ENCODE data around the gene R3HDM2. TPM values are rescaled to one million over a fixed set of nuclear protein-coding genes. Genes with fewer than 3 reads are reported as not detected.
"Not testable (repeated sequence)": the region's sequence is repeated elsewhere in the genome, so short reads cannot be mapped to it uniquely, and the experiment has no call there.

R3HDM2 gene
- total and polyA plus RNA-seq, 2 of the 13 experiments (the other 11 are each of a cell fraction or from before 2014, with no cell fraction given): 11.1 to 23.5 TPM

GRCh38 chr12:57404966-57405640 lies 25.7 kb downstream of the R3HDM2 start:
- POLR2A ChIA-PET: no interaction called here
- intact Hi-C loops (cut with micrococcal nuclease; ENCODE audit: unreplicated experiment) (no loop called here), in situ Hi-C loops (cut with HindIII; ENCODE audit: extremely low pct_ligation_motif_present, low pct_unique_long_range_greater_than_20kb) (no loop called here)
- H3K9me3 ChIP-seq (ENCODE audit: low read length): no peaks in the 10 kb centered on the region
- TF ChIP-seq KLF13 (CRISPR knock-in tag; IDR thresholded peaks at IDR 0.05): no peak
- no peak for TF ChIP-seq RBM39 (IDR thresholded peaks at IDR 0.05; ENCODE audit: low read depth, low read length, poor library complexity, severe bottlenecking)
- no peak for TF ChIP-seq CEBPZ (IDR thresholded peaks at IDR 0.05; ENCODE audit: low read length)
- no peak for TF ChIP-seq RAD21 (CRISPR knock-in tag; IDR thresholded peaks at IDR 0.05)
- TF ChIP-seq NR2C2 (CRISPR knock-in tag; IDR thresholded peaks at IDR 0.05; ENCODE audit: borderline replicate concordance): no peak
- no peaks in the 10 kb centered on the region for H4K20me1 ChIP-seq (ENCODE audit: insufficient read depth, low read length)
- DNase-seq (ENCODE audit: low spot score) (no peak), ATAC-seq (no peak), FAIRE-seq (no peak)
- H3K27ac ChIP-seq (ENCODE audit: extremely low read length, insufficient read depth, low read length): no peak overlapping the region
- no peaks in the 10 kb centered on the region for H3K36me3 ChIP-seq (replicated peaks in 1 of 2; ENCODE audit: control insufficient read depth in 1 of 2, insufficient read depth in 2 of 2, low read length in 2 of 2)
- BruUV-seq (replicated peaks): no TSS peak
- no peak overlapping the region for H2AFZ ChIP-seq (ENCODE audit: low read length)
- CTCF ChIA-PET (ENCODE audit: low intra/inter-chr PET ratio, low total read pairs): no interaction called here
- no peaks in the 10 kb centered on the region for H3K27me3 ChIP-seq (ENCODE audit: control insufficient read depth in 1 of 2, insufficient read depth in 2 of 2, low read length in 2 of 2)
- H3K79me2 ChIP-seq (ENCODE audit: insufficient read depth, low read length): no peaks in the 10 kb centered on the region
- H3K4me3 ChIP-seq (replicated peaks in 1 of 3; ENCODE audit: insufficient read depth in 1 of 3, low read depth in 2 of 3, low read length in 3 of 3): no peak overlapping the region
- H3K4me1 ChIP-seq (ENCODE audit: insufficient read depth, low read length): no peaks in the 10 kb centered on the region
- 97% methylated on average over 5 of the region's 5 CpGs for WGBS (ENCODE audit: low lambda C conversion rate)
- no peak overlapping the region for H3K9ac ChIP-seq (ENCODE audit: insufficient read depth, low read depth, low read length)
- H3K4me2 ChIP-seq (ENCODE audit: low read depth, low read length): no peak overlapping the region

- H3K27me3 ChIP-seq (ENCODE audit: control insufficient read depth in 1 of 2, insufficient read depth in 2 of 2, low read length in 2 of 2); H4K20me1 ChIP-seq (ENCODE audit: insufficient read depth, low read length); H3K4me3 ChIP-seq (replicated peaks in 1 of 3; ENCODE audit: insufficient read depth in 1 of 3, low read depth in 2 of 3, low read length in 3 of 3); H3K79me2 ChIP-seq (ENCODE audit: insufficient read depth, low read length); H3K4me2 ChIP-seq (ENCODE audit: low read depth, low read length); H3K27ac ChIP-seq (ENCODE audit: extremely low read length, insufficient read depth, low read length); CTCF ChIA-PET (ENCODE audit: low intra/inter-chr PET ratio, low total read pairs); ATAC-seq; H3K36me3 ChIP-seq (replicated peaks in 1 of 2; ENCODE audit: control insufficient read depth in 1 of 2, insufficient read depth in 2 of 2, low read length in 2 of 2); H2AFZ ChIP-seq (ENCODE audit: low read length); H3K9ac ChIP-seq (ENCODE audit: insufficient read depth, low read depth, low read length); BruUV-seq (replicated peaks); H3K4me1 ChIP-seq (ENCODE audit: insufficient read depth, low read length); POLR2A ChIA-PET; FAIRE-seq; in situ Hi-C loops (cut with HindIII; ENCODE audit: extremely low pct_ligation_motif_present, low pct_unique_long_range_greater_than_20kb); DNase-seq (ENCODE audit: low spot score); H3K9me3 ChIP-seq (ENCODE audit: low read length); intact Hi-C loops (cut with micrococcal nuclease; ENCODE audit: unreplicated experiment): not testable (repeated sequence)
- 98% methylated on average over 4 of the region's 4 CpGs for WGBS (ENCODE audit: low lambda C conversion rate)
Measured at GRCh38 chr12:57402156-57402555, 28.7 kb downstream of the R3HDM2 start.
